Transverse colon (tissue), 4 donors: ENCODE data around the gene ANKEF1. TPM values are rescaled to one million over a fixed set of nuclear protein-coding genes. Genes with fewer than 3 reads are reported as not detected.

ENCODE experiments used
- DNase-seq: peaks from one replicate; pipeline ENCODE4 v3.0.0-alpha.2; 2019
- H3K27ac ChIP-seq, 4 donors: fragments of 200-600 bp; sonication (generic); 2 replicates each; pipeline ENCODE4 v1.5.1; 2016 to 2018; ENCODE audit warnings: inconsistent platforms in 4 of 4
- H3K27me3 ChIP-seq: fragments of 200-600 bp; sonication (generic); 2 replicates; pipeline ENCODE4 v1.5.1; 2017; ENCODE audit warnings: inconsistent platforms
- H3K36me3 ChIP-seq, 4 donors: fragments of 200-600 bp; sonication (generic); 2 replicates each; pipeline ENCODE4 v1.5.1; 2017 to 2019; ENCODE audit warnings: inconsistent platforms in 4 of 4
- H3K4me1 ChIP-seq, 4 donors: fragments of 200-600 bp; sonication (generic); 2 replicates each; pipeline ENCODE4 v1.5.1; 2017 to 2020; ENCODE audit warnings: inconsistent platforms in 4 of 4
- H3K4me3 ChIP-seq, 4 donors: fragments of 200-600 bp; sonication (generic); 1 replicate in 1 of 4; 2 replicates in 3 of 4; pipeline versions ENCODE4 v1.5.1 to v1.6.1; 2017 to 2019; ENCODE audit warnings: inconsistent platforms in 4 of 4
- H3K9me3 ChIP-seq, 2 donors: fragments of 200-600 bp; sonication (generic); 2 replicates each; pipeline ENCODE4 v1.5.1; 2017 to 2019; ENCODE audit warnings: inconsistent platforms in 2 of 2
- EP300 ChIP-seq: sonication (generic); formaldehyde crosslinking; IDR thresholded peaks from one replicate; pipeline ENCODE4 v1.6.1; 2017; ENCODE audit warnings: antibody characterized with exemption, low read depth
- POLR2A ChIP-seq: fragments of 450-650 bp; IDR thresholded peaks from one replicate; pipeline ENCODE4 v1.6.1; 2016; ENCODE audit warnings: antibody characterized with exemption, mild to moderate bottlenecking, moderate library complexity
- POLR2AphosphoS5 ChIP-seq, 3 donors: sonication (generic); formaldehyde crosslinking; IDR thresholded peaks; one replicate each; pipeline ENCODE4 v1.6.1; 2016; ENCODE audit warnings: antibody characterized with exemption in 3 of 3
- WGBS, 2 donors: methylation state at CpG; one replicate each; pipeline ENCODE4 v1.1.5; 2018; ENCODE audit warnings: low coverage in 1 of 2; 5-methylcytosine and 5-hydroxymethylcytosine counted together
- in situ Hi-C, 4 donors: fragments of 200-750 bp; cut with MboI; loops; one replicate each; pipeline versions ENCODE4 v1.15.0 to v1.15.1; 2017; ENCODE audit warnings: low sequenced_read_pairs in 3 of 4, low pct_ligation_motif_present in 1 of 4, low pct_unique_long_range_greater_than_20kb in 1 of 4
- intact Hi-C: fragments of 100-400 bp; cut with DNase I; formaldehyde crosslinking; loops from one replicate; pipeline ENCODE4 v1.15.1; 2023; ENCODE audit warnings: low total_unique reads
- total RNA-seq, 4 donors: library from RNA; depleted of rRNA; stranded (reverse); fragments of >200 nt; gene quantifications; one replicate each; pipeline ENCODE4 v1.1.0, GENCODE V29; 2016
- TF ChIP-seq, protein P1 (sequence below), 5 experiments: fragments of 200-600 bp in 3 of 5; fragments of 450-650 bp in 2 of 5; sonication (generic) in 3 of 5; IDR thresholded peaks; 1 replicate in 2 of 5; 2 replicates in 3 of 5; pipeline ENCODE4 v1.5.1; 2016 to 2017; ENCODE audit warnings: antibody characterized with exemption in 5 of 5, inconsistent platforms in 3 of 5, mild to moderate bottlenecking in 2 of 5, moderate library complexity in 1 of 5

ANKEF1 gene
- total RNA-seq, 4 donors from 2014 or later, result 0.60 to 5.6 (median 4.7) TPM

GRCh38 chr20:10077081-10077471, 42.3 kb downstream of the ANKEF1 start:
- H3K27ac ChIP-seq, result no peak overlapping the region
- no peaks in the 10 kb centered on the region for H3K9me3 ChIP-seq
- H3K4me3 ChIP-seq, result no peak overlapping the region
- peaks cover 0 to 7% (median 0%) of the 10 kb centered on the region in 4 donors for H3K4me1 ChIP-seq
- 42 to 48% methylated on average over 4 of the region's 4 CpGs for WGBS, 2 donors
- no peaks in the 10 kb centered on the region for H3K27me3 ChIP-seq
- intact Hi-C loops, result no loop called here
- no peaks in the 10 kb centered on the region for H3K36me3 ChIP-seq
- peak; percentile 9 for DNase-seq
- TF ChIP-seq POLR2AphosphoS5 (IDR thresholded peaks at IDR 0.05) (no peak), EP300 (no peak), POLR2A (no peak)
- TF ChIP-seq, protein P1, sequence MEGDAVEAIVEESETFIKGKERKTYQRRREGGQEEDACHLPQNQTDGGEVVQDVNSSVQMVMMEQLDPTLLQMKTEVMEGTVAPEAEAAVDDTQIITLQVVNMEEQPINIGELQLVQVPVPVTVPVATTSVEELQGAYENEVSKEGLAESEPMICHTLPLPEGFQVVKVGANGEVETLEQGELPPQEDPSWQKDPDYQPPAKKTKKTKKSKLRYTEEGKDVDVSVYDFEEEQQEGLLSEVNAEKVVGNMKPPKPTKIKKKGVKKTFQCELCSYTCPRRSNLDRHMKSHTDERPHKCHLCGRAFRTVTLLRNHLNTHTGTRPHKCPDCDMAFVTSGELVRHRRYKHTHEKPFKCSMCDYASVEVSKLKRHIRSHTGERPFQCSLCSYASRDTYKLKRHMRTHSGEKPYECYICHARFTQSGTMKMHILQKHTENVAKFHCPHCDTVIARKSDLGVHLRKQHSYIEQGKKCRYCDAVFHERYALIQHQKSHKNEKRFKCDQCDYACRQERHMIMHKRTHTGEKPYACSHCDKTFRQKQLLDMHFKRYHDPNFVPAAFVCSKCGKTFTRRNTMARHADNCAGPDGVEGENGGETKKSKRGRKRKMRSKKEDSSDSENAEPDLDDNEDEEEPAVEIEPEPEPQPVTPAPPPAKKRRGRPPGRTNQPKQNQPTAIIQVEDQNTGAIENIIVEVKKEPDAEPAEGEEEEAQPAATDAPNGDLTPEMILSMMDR (IDR thresholded peaks at IDR 0.05), result peak in 3 of 5 experiments; percentile 19 to 22 (median 22)
- in situ Hi-C loops, result loop anchor here in 3 of 4 donors (25.0 kb wide), 1 partner anchor 465 kb away; no protein-coding TSS in a partner anchor

GRCh38 chr20:10077886-10078285, 43.1 kb downstream of the ANKEF1 start:
- no peak for TF ChIP-seq POLR2AphosphoS5 (IDR thresholded peaks at IDR 0.05)
- TF ChIP-seq, protein P1 (IDR thresholded peaks at IDR 0.05), result no peak
- no peak for TF ChIP-seq POLR2A
- no peak for TF ChIP-seq EP300
- no peaks in the 10 kb centered on the region for H3K9me3 ChIP-seq
- 66 to 92% methylated on average over 2 of the region's 2 CpGs for WGBS, 2 donors
- peaks cover 0 to 7% (median 0%) of the 10 kb centered on the region in 4 donors for H3K4me1 ChIP-seq
- no peaks in the 10 kb centered on the region for H3K36me3 ChIP-seq
- no peaks in the 10 kb centered on the region for H3K27me3 ChIP-seq
- DNase-seq, result no peak
- intact Hi-C loops, result no loop called here
- no peak overlapping the region for H3K4me3 ChIP-seq
- no peak overlapping the region for H3K27ac ChIP-seq
- in situ Hi-C loops, result loop anchor here in 3 of 4 donors (25.0 kb wide), 1 partner anchor 466 kb away; no protein-coding TSS in a partner anchor

GRCh38 chr20:10078403-10078802, 43.6 kb downstream of the ANKEF1 start:
- WGBS, 2 donors, result 92 to 93% methylated on average over 3 of the region's 3 CpGs
- H3K4me3 ChIP-seq, result no peak overlapping the region
- TF ChIP-seq POLR2A (no peak), POLR2AphosphoS5 (IDR thresholded peaks at IDR 0.05) (no peak), EP300 (no peak)
- TF ChIP-seq, protein P1 (IDR thresholded peaks at IDR 0.05), result no peak
- no peak for DNase-seq
- H3K9me3 ChIP-seq, result no peaks in the 10 kb centered on the region
- in situ Hi-C loops (loop anchor here in 3 of 4 donors (25.0 kb wide), 1 partner anchor 466 kb away; no protein-coding TSS in a partner anchor), intact Hi-C loops (no loop called here)
- peaks cover 0 to 7% (median 0%) of the 10 kb centered on the region in 4 donors for H3K4me1 ChIP-seq
- H3K27me3 ChIP-seq, result no peaks in the 10 kb centered on the region
- no peaks in the 10 kb centered on the region for H3K36me3 ChIP-seq
- H3K27ac ChIP-seq, result no peak overlapping the region

GRCh38 chr20:10079964-10080363, 45.2 kb downstream of the ANKEF1 start:
- Histone ChIP-seq H3K4me1 (peaks cover 0 to 7% (median 0%) of the 10 kb centered on the region in 4 donors), H3K4me3 (no peak overlapping the region), H3K9me3 (no peaks in the 10 kb centered on the region), H3K27ac (no peak overlapping the region), H3K36me3 (no peaks in the 10 kb centered on the region), H3K27me3 (no peaks in the 10 kb centered on the region)
- intact Hi-C loops (no loop called here), in situ Hi-C loops (loop anchor here in 3 of 4 donors (25.0 kb wide), 1 partner anchor 468 kb away; no protein-coding TSS in a partner anchor)
- DNase-seq, result no peak
- TF ChIP-seq, protein P1 (IDR thresholded peaks at IDR 0.05), result no peak
- TF ChIP-seq POLR2A, result no peak
- TF ChIP-seq EP300, result no peak
- TF ChIP-seq POLR2AphosphoS5 (IDR thresholded peaks at IDR 0.05), result no peak
